T-cell (primary cell): ENCODE data around the gene MAPK8IP1. TPM values are rescaled to one million over a fixed set of nuclear protein-coding genes. Genes with fewer than 3 reads are reported as not detected.

Source experiments
- ATAC-seq, 4 experiments: fragments of 200-7000 bp in 3 of 4; fragments of 150-1000 bp in 1 of 4; cut with Tn5 transposase; replicated peaks in 1 of 4; 1 replicate in 3 of 4; 2 replicates in 1 of 4; pipeline ENCODE4 v1.10.0; 2021; ENCODE audit warnings: moderate library complexity in 3 of 4, mild to moderate bottlenecking in 2 of 4, moderate number of reproducible peaks in 1 of 4
- CTCF ChIA-PET, 2 donors: fragments of 300-600 bp; sonication (Branson Sonifier 250); formaldehyde crosslinking; loops; one replicate each; lab custom pipeline; 2022; ENCODE audit warnings: antibody characterized with exemption in 2 of 2; lab: Charles Lee
- POLR2A ChIA-PET, 2 donors: fragments of 300-600 bp; sonication (Branson Sonifier 250); formaldehyde crosslinking; loops; one replicate each; lab custom pipeline; 2022; ENCODE audit warnings: antibody characterized with exemption in 2 of 2; lab: Charles Lee
- DNase-seq, 35 experiments: peaks; one replicate each; pipeline versions ENCODE4 v3.0.0 to v3.0.0-alpha.2; 2013 to 2023
- H3K27ac ChIP-seq: one replicate; pipeline ENCODE4 v1.5.1; 2013; ENCODE audit warnings: low read length
- H3K27me3 ChIP-seq, 2 experiments: replicated peaks in 1 of 2; 1 replicate in 1 of 2; 2 replicates in 1 of 2; pipeline versions ENCODE4 v1.6.1 to v1.7.0; 2013; ENCODE audit warnings: low read length in 1 of 2, mixed read lengths in 1 of 2; ENCODE audit not compliant: control insufficient read depth in 2 of 2, insufficient read depth in 2 of 2; ENCODE audit errors: extremely low read depth in 1 of 2
- H3K36me3 ChIP-seq, 2 donors: 1 replicate in 1 of 2; 2 replicates in 1 of 2; pipeline versions ENCODE4 v1.6.1 to v1.7.0; 2013; ENCODE audit warnings: low read length in 1 of 2; ENCODE audit not compliant: control insufficient read depth in 2 of 2, insufficient read depth in 1 of 2; ENCODE audit errors: extremely low read depth in 1 of 2
- H3K4me1 ChIP-seq, 2 experiments: 1 replicate in 1 of 2; 2 replicates in 1 of 2; pipeline versions ENCODE4 v1.6.1 to v1.7.0; 2013; ENCODE audit warnings: low read length in 2 of 2, mixed read lengths in 1 of 2; ENCODE audit not compliant: insufficient read depth in 2 of 2, control insufficient read depth in 1 of 2; ENCODE audit errors: extremely low read depth in 1 of 2
- H3K4me3 ChIP-seq, 2 donors: 1 replicate in 1 of 2; 2 replicates in 1 of 2; pipeline versions ENCODE4 v1.5.1 to v1.7.0; 2013; ENCODE audit warnings: mild to moderate bottlenecking in 2 of 2, low read length in 1 of 2, moderate library complexity in 1 of 2; ENCODE audit not compliant: control insufficient read depth in 1 of 2; ENCODE audit errors: extremely low read depth in 1 of 2
- H3K9me3 ChIP-seq: 2 replicates; pipeline ENCODE4 v1.7.0; 2013
- H3K27ac Mint-ChIP-seq, 2 donors: one replicate each; pipeline ENCODE4 v1.8.0; 2020 to 2021; ENCODE audit warnings: mild to moderate bottlenecking in 2 of 2, mixed read lengths in 2 of 2
- H3K27me3 Mint-ChIP-seq, 2 donors: one replicate each; pipeline ENCODE4 v1.8.0; 2021 to 2022; ENCODE audit warnings: mixed read lengths in 2 of 2
- H3K36me3 Mint-ChIP-seq: one replicate; pipeline ENCODE4 v1.8.0; 2021; ENCODE audit warnings: mixed read lengths
- H3K4me1 Mint-ChIP-seq, 3 donors: one replicate each; pipeline ENCODE4 v1.8.0; 2020 to 2022; ENCODE audit warnings: mixed read lengths in 3 of 3, mild to moderate bottlenecking in 1 of 3
- H3K4me3 Mint-ChIP-seq, 3 donors: one replicate each; pipeline ENCODE4 v1.8.0; 2020 to 2022; ENCODE audit warnings: mild to moderate bottlenecking in 3 of 3, mixed read lengths in 3 of 3, moderate library complexity in 3 of 3
- H3K9me3 Mint-ChIP-seq, 3 donors: one replicate each; pipeline ENCODE4 v1.8.0; 2020 to 2022; ENCODE audit warnings: mixed read lengths in 3 of 3
- WGBS: methylation state at CpG from one replicate; pipeline ENCODE4 v1.1.5; 2013; ENCODE audit warnings: missing lambda C conversion rate; ENCODE audit not compliant: insufficient coverage; 5-methylcytosine and 5-hydroxymethylcytosine counted together
- total RNA-seq, 35 experiments: library from RNA in 6 of 35; stranded (reverse) in 6 of 35; fragments of 120-200 nt in 1 of 35; gene quantifications; one replicate each; pipeline versions ENCODE4 v1.2.1 to v1.2.4 and lab custom pipeline; 2013 to 2026

MAPK8IP1 gene
- total RNA-seq, 5 donors from 2014 or later (not counting 1 experiment from before 2014, with no cell fraction given): 0.90 to 9.9 (median 1.8) TPM

GRCh38 chr11:45857961-45858474 is 27.4 kb upstream of the MAPK8IP1 start:
- 80% methylated on average over 1 of the region's 2 CpGs for WGBS
- Histone ChIP-seq H3K36me3 (peaks cover 18 to 88% of the 10 kb centered on the region in 2 donors), H3K27ac (no peak overlapping the region), H3K27me3 (no peaks in the 10 kb centered on the region), H3K4me3 (no peak overlapping the region), H3K4me1 (peaks cover 0 to 6% of the 10 kb centered on the region in 2 experiments), H3K9me3 (no peaks in the 10 kb centered on the region)
- Mint-ChIP-seq H3K27me3 (no peaks in the 10 kb centered on the region), H3K27ac (no peak overlapping the region), H3K36me3 (peaks cover 58% of the 10 kb centered on the region), H3K9me3 (no peaks in the 10 kb centered on the region), H3K4me3 (no peak overlapping the region), H3K4me1 (peaks cover 6 to 11% (median 11%) of the 10 kb centered on the region in 3 donors)
- DNase-seq (no peak), ATAC-seq (no peak)
- ChIA-PET POLR2A (interaction anchor here (0.9 to 1.2 kb wide), 2 partner anchors 11 kb away, joined by 3 to 4 read pairs; no protein-coding TSS in a partner anchor), CTCF (interaction anchor here in 1 of 2 donors (0.5 kb wide), 1 partner anchor 16 kb away, joined by 3 read pairs; no protein-coding TSS in a partner anchor)

- Mint-ChIP-seq H3K4me1 (peaks cover 3 to 9% (median 4%) of the 10 kb centered on the region in 3 donors), H3K27ac (no peak overlapping the region), H3K9me3 (no peaks in the 10 kb centered on the region), H3K27me3 (no peaks in the 10 kb centered on the region), H3K4me3 (no peak overlapping the region), H3K36me3 (peaks cover 60% of the 10 kb centered on the region)
- Histone ChIP-seq H3K36me3 (peaks cover 18 to 89% of the 10 kb centered on the region in 2 donors), H3K9me3 (no peaks in the 10 kb centered on the region), H3K27ac (no peak overlapping the region), H3K27me3 (no peaks in the 10 kb centered on the region), H3K4me3 (no peak overlapping the region), H3K4me1 (peaks cover 0 to 2% of the 10 kb centered on the region in 2 experiments)
- CTCF ChIA-PET: no interaction called here
- ATAC-seq (no peak), DNase-seq (no peak)
- 100% methylated on average over 1 of the region's 5 CpGs for WGBS
- POLR2A ChIA-PET: interaction anchor here in 1 of 2 donors (0.7 kb wide), 1 partner anchor 482 kb away, joined by 8 read pairs; no protein-coding TSS in a partner anchor
Measured at GRCh38 chr11:45858751-45859398, 26.6 kb upstream of the MAPK8IP1 start.

- no peaks in the 10 kb centered on the region for H3K27me3 ChIP-seq
- Mint-ChIP-seq H3K27ac (no peak overlapping the region), H3K4me1 (peaks cover 0 to 5% (median 1%) of the 10 kb centered on the region in 3 donors), H3K36me3 (peaks cover 58% of the 10 kb centered on the region), H3K27me3 (no peaks in the 10 kb centered on the region), H3K9me3 (no peaks in the 10 kb centered on the region), H3K4me3 (no peak overlapping the region)
- DNase-seq: no peak
- ATAC-seq: no peak
- no peaks in the 10 kb centered on the region for H3K9me3 ChIP-seq
- ChIA-PET CTCF (no interaction called here), POLR2A (interaction anchor here (0.5 to 0.7 kb wide), 3 partner anchors 11 to 481 kb away, joined by 3 to 8 read pairs (median 5); no protein-coding TSS in a partner anchor)
- 96% methylated on average over 3 of the region's 12 CpGs for WGBS
- no peak overlapping the region for H3K27ac ChIP-seq
- H3K4me3 ChIP-seq: no peak overlapping the region
- no peaks in the 10 kb centered on the region for H3K4me1 ChIP-seq
- peaks cover 18 to 96% of the 10 kb centered on the region in 2 donors for H3K36me3 ChIP-seq
Measured at GRCh38 chr11:45859661-45860140, 25.8 kb upstream of the MAPK8IP1 start.

- Mint-ChIP-seq H3K36me3 (peaks cover 64% of the 10 kb centered on the region), H3K27ac (no peak overlapping the region), H3K27me3 (no peaks in the 10 kb centered on the region), H3K4me3 (no peak overlapping the region), H3K9me3 (no peaks in the 10 kb centered on the region), H3K4me1 (peaks cover 0 to 5% (median 1%) of the 10 kb centered on the region in 3 donors)
- DNase-seq (no peak), ATAC-seq (no peak)
- Histone ChIP-seq H3K4me3 (no peak overlapping the region), H3K4me1 (no peaks in the 10 kb centered on the region), H3K27me3 (no peaks in the 10 kb centered on the region), H3K9me3 (no peaks in the 10 kb centered on the region), H3K36me3 (peaks cover 18 to 94% of the 10 kb centered on the region in 2 donors), H3K27ac (no peak overlapping the region)
- POLR2A ChIA-PET: interaction anchor here (0.6 kb wide), 3 partner anchors 9 to 595 kb away, joined by 3 to 5 read pairs (median 3); no protein-coding TSS in a partner anchor
- CTCF ChIA-PET: no interaction called here
- 100% methylated on average over 3 of the region's 5 CpGs for WGBS
Measured at GRCh38 chr11:45860348-45860747, 25.1 kb upstream of the MAPK8IP1 start.

- ChIA-PET CTCF (no interaction called here), POLR2A (interaction anchor here (0.6 to 1.0 kb wide), 3 partner anchors 9 to 595 kb away, joined by 3 to 5 read pairs (median 3); no protein-coding TSS in a partner anchor)
- Mint-ChIP-seq H3K27ac (no peak overlapping the region), H3K27me3 (no peaks in the 10 kb centered on the region), H3K4me1 (peaks cover 0 to 5% (median 0%) of the 10 kb centered on the region in 3 donors), H3K9me3 (no peaks in the 10 kb centered on the region), H3K4me3 (no peak overlapping the region), H3K36me3 (peaks cover 68% of the 10 kb centered on the region)
- H3K27me3 ChIP-seq: no peaks in the 10 kb centered on the region
- peaks cover 17 to 94% of the 10 kb centered on the region in 2 donors for H3K36me3 ChIP-seq
- H3K27ac ChIP-seq: no peak overlapping the region
- ATAC-seq: no peak
- H3K4me3 ChIP-seq: no peak overlapping the region
- no peaks in the 10 kb centered on the region for H3K9me3 ChIP-seq
- WGBS: 98% methylated on average over 8 of the region's 10 CpGs
- no peaks in the 10 kb centered on the region for H3K4me1 ChIP-seq
- no peak for DNase-seq
Measured at GRCh38 chr11:45860764-45861510, 24.5 kb upstream of the MAPK8IP1 start.

- DNase-seq (no peak), ATAC-seq (no peak)
- H3K4me3 Mint-ChIP-seq: no peak overlapping the region
- no peaks in the 10 kb centered on the region for H3K9me3 Mint-ChIP-seq
- no peak overlapping the region for H3K27ac Mint-ChIP-seq
- H3K4me1 Mint-ChIP-seq: peaks cover 0 to 4% (median 0%) of the 10 kb centered on the region in 3 donors
- Histone ChIP-seq H3K4me1 (no peaks in the 10 kb centered on the region), H3K27me3 (no peaks in the 10 kb centered on the region), H3K9me3 (no peaks in the 10 kb centered on the region), H3K27ac (no peak overlapping the region), H3K36me3 (peaks cover 10 to 96% of the 10 kb centered on the region in 2 donors), H3K4me3 (no peak overlapping the region)
- H3K27me3 Mint-ChIP-seq: no peaks in the 10 kb centered on the region
- ChIA-PET POLR2A (interaction anchor here in 1 of 2 donors (1.2 kb wide), 1 partner anchor 10 kb away, joined by 4 read pairs; no protein-coding TSS in a partner anchor), CTCF (no interaction called here)
- H3K36me3 Mint-ChIP-seq: peaks cover 70% of the 10 kb centered on the region
Measured at GRCh38 chr11:45864041-45864440, 21.4 kb upstream of the MAPK8IP1 start.
